B cell (primary cell): ENCODE measurements around the gene QSER1. TPM values are rescaled to one million over a fixed set of nuclear protein-coding genes. Genes with fewer than 3 reads are reported as not detected.

Experiments
- ATAC-seq: fragments of 200-7000 bp; cut with Tn5 transposase; one replicate; pipeline ENCODE4 v1.10.0; 2021; ENCODE audit warnings: low read depth, mild to moderate bottlenecking, moderate number of reproducible peaks, moderate library complexity
- CTCF ChIA-PET: fragments of 350-600 bp; sonication (Branson Sonifier 250); formaldehyde crosslinking; loops from one replicate; lab custom pipeline; 2021; ENCODE audit warnings: antibody characterized with exemption, inconsistent platforms; lab: Charles Lee
- POLR2A ChIA-PET: fragments of 350-600 bp; sonication (Branson Sonifier 250); formaldehyde crosslinking; loops from one replicate; lab custom pipeline; 2021; ENCODE audit warnings: antibody characterized with exemption; lab: Charles Lee
- DNase-seq: peaks from one replicate; pipeline ENCODE4 v3.0.0; 2013
- H2AFZ ChIP-seq: 2 replicates; pipeline ENCODE4 v1.6.1; 2012; ENCODE audit warnings: mild to moderate bottlenecking, low read depth, low read length; ENCODE audit not compliant: insufficient read depth, poor library complexity, severe bottlenecking
- H3K27ac ChIP-seq, 2 donors: 1 replicate in 1 of 2; 2 replicates in 1 of 2; pipeline ENCODE4 v1.5.1; 2012 to 2013; ENCODE audit warnings: low read length in 2 of 2, mild to moderate bottlenecking in 2 of 2, moderate library complexity in 1 of 2
- H3K27me3 ChIP-seq, 4 experiments: fragments of 200-600 bp in 1 of 4; sonication (generic) in 1 of 4; replicated peaks in 1 of 4; 1 replicate in 2 of 4; 2 replicates in 2 of 4; pipeline versions ENCODE4 v1.6.1 to v1.7.0; 2013 to 2016; ENCODE audit warnings: low read length in 3 of 4, mild to moderate bottlenecking in 2 of 4, mixed read lengths in 1 of 4, moderate library complexity in 1 of 4; ENCODE audit not compliant: insufficient read depth in 4 of 4, control insufficient read depth in 3 of 4; ENCODE audit errors: control extremely low read depth in 1 of 4
- H3K36me3 ChIP-seq, 2 experiments: replicated peaks in 1 of 2; 1 replicate in 1 of 2; 2 replicates in 1 of 2; pipeline versions ENCODE4 v1.6.1 to v1.7.1; 2013; ENCODE audit warnings: low read length in 1 of 2; ENCODE audit not compliant: insufficient read depth in 2 of 2, control insufficient read depth in 1 of 2; ENCODE audit errors: control extremely low read depth in 1 of 2, extremely low read depth in 1 of 2
- H3K4me1 ChIP-seq, 2 donors: fragments of 200-600 bp in 1 of 2; sonication (generic) in 1 of 2; 1 replicate in 1 of 2; 2 replicates in 1 of 2; pipeline versions ENCODE4 v1.5.1 to v1.6.1; 2013 to 2017; ENCODE audit warnings: low read length in 2 of 2; ENCODE audit not compliant: control insufficient read depth in 2 of 2, insufficient read depth in 2 of 2
- H3K4me2 ChIP-seq: replicated peaks from 2 replicates; pipeline ENCODE3; 2012; ENCODE audit warnings: mild to moderate bottlenecking, low read depth, low read length; ENCODE audit not compliant: poor library complexity, severe bottlenecking
- H3K4me3 ChIP-seq, 5 experiments: fragments of 200-600 bp in 1 of 5; sonication (generic) in 1 of 5; 1 replicate in 3 of 5; 2 replicates in 2 of 5; pipeline versions ENCODE4 v1.5.1 to v1.7.0; 2011 to 2016; ENCODE audit warnings: low read length in 4 of 5, mild to moderate bottlenecking in 4 of 5, low read depth in 2 of 5, control low read depth in 1 of 5, moderate library complexity in 1 of 5; ENCODE audit not compliant: insufficient read depth in 1 of 5; ENCODE audit errors: control extremely low read depth in 1 of 5, extremely low read depth in 1 of 5
- H3K79me2 ChIP-seq: fragments of 200-600 bp; sonication (generic); one replicate; pipeline ENCODE4 v1.6.0; 2016; ENCODE audit warnings: low read length; ENCODE audit not compliant: control insufficient read depth, insufficient read depth
- H3K9ac ChIP-seq: fragments of 200-600 bp; sonication (generic); 2 replicates; pipeline ENCODE4 v1.6.1; 2017; ENCODE audit warnings: mild to moderate bottlenecking, low read length, moderate library complexity
- H3K9me3 ChIP-seq, 3 donors: one replicate each; pipeline versions ENCODE4 v1.6.1 to v1.7.1; 2013; ENCODE audit warnings: low read length in 2 of 3; ENCODE audit not compliant: control insufficient read depth in 2 of 3, insufficient read depth in 1 of 3; ENCODE audit errors: control extremely low read depth in 1 of 3
- H4K20me1 ChIP-seq: 2 replicates; pipeline ENCODE4 v1.6.0; 2012; ENCODE audit warnings: mild to moderate bottlenecking, low read length; ENCODE audit not compliant: insufficient read depth, control insufficient read depth, poor library complexity, severe bottlenecking
- H3K27ac Mint-ChIP-seq: one replicate; pipeline ENCODE4 v1.8.0; 2021; ENCODE audit warnings: mixed read lengths
- H3K27me3 Mint-ChIP-seq: one replicate; pipeline ENCODE4 v1.8.0; 2021; ENCODE audit warnings: mixed read lengths
- H3K4me1 Mint-ChIP-seq: one replicate; pipeline ENCODE4 v1.8.0; 2021; ENCODE audit warnings: mixed read lengths
- H3K4me3 Mint-ChIP-seq: one replicate; pipeline ENCODE4 v1.8.0; 2021; ENCODE audit warnings: mixed read lengths
- H3K9me3 Mint-ChIP-seq: one replicate; pipeline ENCODE4 v1.8.0; 2022; ENCODE audit warnings: mixed read lengths; ENCODE audit not compliant: insufficient read depth
- CTCF ChIP-seq: fragments of 200-600 bp; IDR thresholded peaks from one replicate; pipeline ENCODE4 v1.8.0; 2022; ENCODE audit warnings: antibody characterized with exemption, mild to moderate bottlenecking
- EZH2 ChIP-seq: IDR thresholded peaks from 2 replicates; pipeline ENCODE4 v1.6.1; 2012; ENCODE audit warnings: borderline replicate concordance, low read depth, mild to moderate bottlenecking, moderate library complexity, low read length; ENCODE audit not compliant: insufficient read depth, poor library complexity, severe bottlenecking
- WGBS: methylation state at CpG from one replicate; pipeline ENCODE4 v1.1.5; 2013; ENCODE audit warnings: missing lambda C conversion rate; ENCODE audit not compliant: insufficient coverage; 5-methylcytosine and 5-hydroxymethylcytosine counted together
- intact Hi-C: fragments of 100-400 bp; cut with micrococcal nuclease; formaldehyde crosslinking; loops from one replicate; pipeline ENCODE4 v1.10.0; 2022
- polyA plus RNA-seq: library from polyadenylated mRNA; depleted of rRNA; stranded (reverse); fragments of >200 nt; gene quantifications from 2 replicates; pipeline ENCODE4 v1.2.3, GENCODE V29; 2012
- total RNA-seq, 2 donors: library from RNA; stranded (reverse); fragments of 120-200 nt in 1 of 2; gene quantifications; 1 replicate in 1 of 2; 2 replicates in 1 of 2; pipeline versions ENCODE4 v1.2.3 to v1.2.4, GENCODE V29; 2013 to 2022

Gene QSER1
- total and polyA plus RNA-seq, 2 donors (not counting 1 experiment from before 2014, with no cell fraction given): 2.5 to 23.1 TPM

DNA sequence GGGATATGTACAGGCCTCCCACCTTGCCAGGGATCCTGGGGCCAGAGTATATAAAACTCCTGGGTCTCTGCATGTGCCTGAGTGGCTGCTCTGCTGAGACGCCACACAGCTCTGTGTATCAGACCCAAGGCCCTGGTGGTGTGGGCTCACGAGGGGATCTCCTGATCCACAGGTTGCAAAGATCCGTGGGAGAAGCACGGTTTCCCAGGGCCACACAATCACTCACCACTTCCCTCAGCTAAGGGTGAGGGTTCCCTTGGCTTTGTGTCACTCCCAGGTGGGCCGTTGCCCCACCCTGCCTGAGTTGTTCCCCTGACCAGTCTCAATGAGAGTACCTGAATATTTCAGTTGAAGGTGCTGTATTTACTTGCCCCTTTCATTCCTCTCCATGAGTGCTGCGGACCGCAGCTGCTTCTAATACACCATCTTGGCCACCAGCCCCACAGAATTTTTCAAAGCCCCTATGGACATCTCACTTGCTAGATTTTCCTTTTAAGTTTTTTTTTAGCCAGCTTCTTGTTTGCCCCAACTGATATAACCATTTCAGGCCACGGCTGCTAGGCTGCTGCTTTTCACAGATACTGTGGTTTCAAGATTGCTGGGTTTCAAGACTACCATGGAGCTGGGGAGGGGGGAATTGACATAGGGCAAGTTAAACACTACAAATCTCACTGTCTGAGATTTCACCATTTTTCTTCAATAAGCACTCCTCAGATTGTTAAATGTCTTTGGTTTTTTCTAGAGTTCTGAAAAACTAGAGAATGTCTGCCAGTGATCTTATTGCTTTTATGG is 109.3 kb downstream of the QSER1 start:
- TF ChIP-seq EZH2 (no peak), CTCF (no peak)
- CTCF ChIA-PET: no interaction called here
- Histone ChIP-seq H3K9me3 (no peaks in the 10 kb centered on the region), H3K9ac (no peak overlapping the region), H3K27ac (no peak overlapping the region), H3K4me1 (no peaks in the 10 kb centered on the region), H3K4me3 (no peak overlapping the region), H3K27me3 (peaks cover 0 to 13% (median 1%) of the 10 kb centered on the region in 4 experiments), H3K79me2 (no peaks in the 10 kb centered on the region), H4K20me1 (no peaks in the 10 kb centered on the region), H3K36me3 (no peaks in the 10 kb centered on the region), H3K4me2 (no peak overlapping the region), H2AFZ (no peak overlapping the region)
- H3K9me3 Mint-ChIP-seq: peaks cover 6% of the 10 kb centered on the region
- peaks cover 38% of the 10 kb centered on the region for H3K27me3 Mint-ChIP-seq
- POLR2A ChIA-PET: no interaction called here
- DNase-seq (no peak), ATAC-seq (no peak)
- intact Hi-C loops: no loop called here
- no peaks in the 10 kb centered on the region for H3K4me1 Mint-ChIP-seq
- no peak overlapping the region for H3K4me3 Mint-ChIP-seq
- no peak overlapping the region for H3K27ac Mint-ChIP-seq
- 96% methylated on average over 6 of the region's 8 CpGs for WGBS

GRCh38 chr11:33005175-33005574 is 112.6 kb downstream of the QSER1 start:
- no peak for ATAC-seq
- TF ChIP-seq CTCF (no peak), EZH2 (no peak)
- Histone ChIP-seq H3K79me2 (no peaks in the 10 kb centered on the region), H4K20me1 (no peaks in the 10 kb centered on the region), H3K27ac (no peak overlapping the region), H2AFZ (no peak overlapping the region), H3K4me3 (no peak overlapping the region), H3K9me3 (no peaks in the 10 kb centered on the region), H3K36me3 (no peaks in the 10 kb centered on the region), H3K27me3 (peaks cover 0 to 13% (median 0%) of the 10 kb centered on the region in 4 experiments), H3K4me2 (no peak overlapping the region), H3K4me1 (no peaks in the 10 kb centered on the region), H3K9ac (no peak overlapping the region)
- WGBS: no CpG with 5 or more reads among the region's 2 CpGs
- Mint-ChIP-seq H3K4me1 (no peaks in the 10 kb centered on the region), H3K4me3 (no peak overlapping the region), H3K27ac (no peak overlapping the region), H3K27me3 (peaks cover 10% of the 10 kb centered on the region), H3K9me3 (no peaks in the 10 kb centered on the region)
- no peak for DNase-seq
- ChIA-PET CTCF (no interaction called here), POLR2A (interaction anchor here (0.7 kb wide), 1 partner anchor 74 kb away, joined by 3 read pairs; no protein-coding TSS in a partner anchor)
- intact Hi-C loops: no loop called here
